ENCODE measurements around the gene WNT6.
A peak's percentile ranks its signal among the peaks of the same experiment; 100 is the strongest.

Gene WNT6

GRCh38 chr2:218859556-218859987 lies at the start of gene WNT6:
WNT6 (plus strand) TSS chr2:218859805; CDS start chr2:218860038, 233 bp downstream.
- Histone ChIP-seq H3K36me3 (ENCODE audit: control insufficient read depth in 1 of 2, insufficient read depth in 2 of 2, low read length in 2 of 2) (no peaks in the 10 kb centered on the region), H3K4me3 (ENCODE audit: low read depth in 1 of 2, low read length in 2 of 2) (peak within 1 kb of the TSS in 1 of 2 donors; percentile 47), H3K27ac (ENCODE audit: low read length) (no peak within 1 kb of the TSS), H3K4me1 (ENCODE audit: control insufficient read depth in 1 of 2, insufficient read depth in 2 of 2, low read length in 2 of 2) (peaks cover 0 to 21% of the 10 kb centered on the region in 2 donors), H3K27me3 (ENCODE audit: low read depth, low read length) (peaks cover 48% of the 10 kb centered on the region), H3K9me3 (ENCODE audit: control insufficient read depth in 1 of 2, low read length in 2 of 2) (no peaks in the 10 kb centered on the region)

DNA sequence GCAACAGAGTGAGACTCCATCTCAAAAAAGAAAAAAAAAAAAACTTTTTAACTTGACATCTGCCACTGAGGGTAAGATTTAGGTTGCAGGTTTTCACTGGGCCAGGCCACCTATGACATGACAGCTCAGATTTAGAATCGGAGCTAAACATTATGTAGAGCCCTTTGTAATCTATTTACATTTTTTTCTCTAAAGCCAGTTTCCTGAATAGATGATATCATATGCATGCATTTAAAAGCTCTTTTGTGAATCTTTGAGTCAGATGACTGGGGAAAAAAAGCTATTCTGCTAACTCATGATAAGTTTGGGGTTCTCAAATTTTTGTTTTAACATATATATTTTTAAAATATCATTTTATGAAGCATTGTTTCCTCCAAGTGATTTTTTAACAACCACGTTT lies 49.3 kb upstream of the WNT6 start:
- Histone ChIP-seq H3K27me3 (ENCODE audit: low read depth, low read length) (no peaks in the 10 kb centered on the region), H3K4me3 (ENCODE audit: low read depth in 1 of 2, low read length in 2 of 2) (no peak overlapping the region), H3K9me3 (ENCODE audit: control insufficient read depth in 1 of 2, low read length in 2 of 2) (no peaks in the 10 kb centered on the region), H3K36me3 (ENCODE audit: control insufficient read depth in 1 of 2, insufficient read depth in 2 of 2, low read length in 2 of 2) (peaks cover 17 to 32% of the 10 kb centered on the region in 2 donors), H3K27ac (ENCODE audit: low read length) (no peak overlapping the region), H3K4me1 (ENCODE audit: control insufficient read depth in 1 of 2, insufficient read depth in 2 of 2, low read length in 2 of 2) (peaks cover 5 to 9% of the 10 kb centered on the region in 2 donors)

- H3K4me3 ChIP-seq (ENCODE audit: low read depth in 1 of 2, low read length in 2 of 2) = no peak overlapping the region
These were observed 48.2 kb upstream of the WNT6 start for GRCh38 chr2:218811382-218811781.

DNA sequence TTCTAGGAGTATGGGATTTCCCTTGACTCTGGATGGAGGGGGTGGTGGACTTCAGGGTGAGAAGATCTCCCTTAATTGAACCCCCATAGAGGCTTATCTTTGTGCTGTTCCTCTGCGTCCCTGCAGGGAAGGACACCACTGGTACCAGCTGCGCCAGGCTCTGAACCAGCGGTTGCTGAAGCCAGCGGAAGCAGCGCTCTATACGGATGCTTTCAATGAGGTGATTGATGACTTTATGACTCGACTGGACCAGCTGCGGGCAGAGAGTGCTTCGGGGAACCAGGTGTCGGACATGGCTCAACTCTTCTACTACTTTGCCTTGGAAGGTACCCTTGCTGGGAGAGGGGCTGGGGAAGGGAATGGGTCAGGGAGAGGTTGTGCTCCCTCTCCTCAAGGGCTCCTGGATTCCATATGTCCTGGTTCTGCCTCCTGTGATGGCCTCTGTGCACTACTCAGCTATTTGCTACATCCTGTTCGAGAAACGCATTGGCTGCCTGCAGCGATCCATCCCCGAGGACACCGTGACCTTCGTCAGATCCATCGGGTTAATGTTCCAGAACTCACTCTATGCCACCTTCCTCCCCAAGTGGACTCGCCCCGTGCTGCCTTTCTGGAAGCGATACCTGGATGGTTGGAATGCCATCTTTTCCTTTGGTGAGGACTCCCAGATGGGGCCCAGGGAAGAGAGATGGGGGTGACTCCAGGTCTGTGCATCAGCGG lies 47.3 kb upstream of the WNT6 start:
- no peak overlapping the region for H3K27ac ChIP-seq (ENCODE audit: low read length)
- H3K36me3 ChIP-seq (ENCODE audit: control insufficient read depth in 1 of 2, insufficient read depth in 2 of 2, low read length in 2 of 2) = peaks cover 21 to 45% of the 10 kb centered on the region in 2 donors
- H3K4me3 ChIP-seq (ENCODE audit: low read depth in 1 of 2, low read length in 2 of 2) = no peak overlapping the region
- no peaks in the 10 kb centered on the region for H3K9me3 ChIP-seq (ENCODE audit: control insufficient read depth in 1 of 2, low read length in 2 of 2)
- no peaks in the 10 kb centered on the region for H3K27me3 ChIP-seq (ENCODE audit: low read depth, low read length)
- H3K4me1 ChIP-seq (ENCODE audit: control insufficient read depth in 1 of 2, insufficient read depth in 2 of 2, low read length in 2 of 2) = peaks cover 0 to 2% of the 10 kb centered on the region in 2 donors

More at GRCh38 chr2:218811382-218811781, 48.2 kb upstream of the WNT6 start:
- no peaks in the 10 kb centered on the region for H3K27me3 ChIP-seq (ENCODE audit: low read depth, low read length)
- H3K4me1 ChIP-seq (ENCODE audit: control insufficient read depth in 1 of 2, insufficient read depth in 2 of 2, low read length in 2 of 2) = peaks cover 0 to 9% of the 10 kb centered on the region in 2 donors
- H3K9me3 ChIP-seq (ENCODE audit: control insufficient read depth in 1 of 2, low read length in 2 of 2) = no peaks in the 10 kb centered on the region
- peaks cover 21 to 41% of the 10 kb centered on the region in 2 donors for H3K36me3 ChIP-seq (ENCODE audit: control insufficient read depth in 1 of 2, insufficient read depth in 2 of 2, low read length in 2 of 2)
- H3K27ac ChIP-seq (ENCODE audit: low read length) = no peak overlapping the region

- H3K9me3 ChIP-seq (ENCODE audit: control insufficient read depth in 1 of 2, low read length in 2 of 2) = no peaks in the 10 kb centered on the region
- no peaks in the 10 kb centered on the region for H3K4me1 ChIP-seq (ENCODE audit: control insufficient read depth in 1 of 2, insufficient read depth in 2 of 2, low read length in 2 of 2)
- H3K27ac ChIP-seq (ENCODE audit: low read length) = no peak overlapping the region
- H3K4me3 ChIP-seq (ENCODE audit: low read depth in 1 of 2, low read length in 2 of 2) = no peak overlapping the region
- peaks cover 21 to 45% of the 10 kb centered on the region in 2 donors for H3K36me3 ChIP-seq (ENCODE audit: control insufficient read depth in 1 of 2, insufficient read depth in 2 of 2, low read length in 2 of 2)
- H3K27me3 ChIP-seq (ENCODE audit: low read depth, low read length) = no peaks in the 10 kb centered on the region
These were observed 46.7 kb upstream of the WNT6 start for GRCh38 chr2:218812861-218813260.

GRCh38 chr2:218813771-218814460 lies 45.7 kb upstream of the WNT6 start:
- peaks cover 21 to 52% of the 10 kb centered on the region in 2 donors for H3K36me3 ChIP-seq (ENCODE audit: control insufficient read depth in 1 of 2, insufficient read depth in 2 of 2, low read length in 2 of 2)
- no peak overlapping the region for H3K27ac ChIP-seq (ENCODE audit: low read length)
- H3K4me1 ChIP-seq (ENCODE audit: control insufficient read depth in 1 of 2, insufficient read depth in 2 of 2, low read length in 2 of 2) = no peaks in the 10 kb centered on the region
- H3K4me3 ChIP-seq (ENCODE audit: low read depth in 1 of 2, low read length in 2 of 2) = no peak overlapping the region
- no peaks in the 10 kb centered on the region for H3K9me3 ChIP-seq (ENCODE audit: control insufficient read depth in 1 of 2, low read length in 2 of 2)
- H3K27me3 ChIP-seq (ENCODE audit: low read depth, low read length) = no peaks in the 10 kb centered on the region

- Histone ChIP-seq H3K36me3 (ENCODE audit: control insufficient read depth in 1 of 2, insufficient read depth in 2 of 2, low read length in 2 of 2) (peaks cover 21 to 57% of the 10 kb centered on the region in 2 donors), H3K4me3 (ENCODE audit: low read depth in 1 of 2, low read length in 2 of 2) (no peak overlapping the region), H3K27me3 (ENCODE audit: low read depth, low read length) (no peaks in the 10 kb centered on the region), H3K4me1 (ENCODE audit: control insufficient read depth in 1 of 2, insufficient read depth in 2 of 2, low read length in 2 of 2) (no peaks in the 10 kb centered on the region), H3K27ac (ENCODE audit: low read length) (no peak overlapping the region), H3K9me3 (ENCODE audit: control insufficient read depth in 1 of 2, low read length in 2 of 2) (no peaks in the 10 kb centered on the region)
These were observed 44.9 kb upstream of the WNT6 start for GRCh38 chr2:218814540-218815243.

DNA sequence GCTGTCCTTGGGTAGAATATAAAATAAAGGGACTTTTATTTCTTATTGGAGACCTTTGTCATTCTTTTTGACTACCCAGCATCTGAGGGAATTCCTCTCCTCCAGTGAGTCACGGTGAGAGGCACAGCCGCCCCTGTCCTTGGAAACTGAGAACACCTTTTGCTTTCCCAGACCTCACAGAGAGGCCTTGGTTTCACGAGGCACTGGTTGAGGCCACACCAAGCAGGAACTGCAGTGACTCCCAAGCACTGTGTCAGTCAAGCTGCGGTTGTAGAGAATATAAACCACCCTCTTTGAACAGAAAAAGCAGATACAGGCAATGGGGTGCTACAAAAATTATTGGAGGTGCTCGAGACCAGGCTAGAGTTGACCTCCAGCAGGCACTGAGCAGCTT lies 44.4 kb upstream of the WNT6 start:
- no peaks in the 10 kb centered on the region for H3K4me1 ChIP-seq (ENCODE audit: control insufficient read depth in 1 of 2, insufficient read depth in 2 of 2, low read length in 2 of 2)
- H3K27me3 ChIP-seq (ENCODE audit: low read depth, low read length) = no peaks in the 10 kb centered on the region
- H3K9me3 ChIP-seq (ENCODE audit: control insufficient read depth in 1 of 2, low read length in 2 of 2) = no peaks in the 10 kb centered on the region
- peaks cover 21 to 57% of the 10 kb centered on the region in 2 donors for H3K36me3 ChIP-seq (ENCODE audit: control insufficient read depth in 1 of 2, insufficient read depth in 2 of 2, low read length in 2 of 2)
- H3K27ac ChIP-seq (ENCODE audit: low read length) = no peak overlapping the region
- H3K4me3 ChIP-seq (ENCODE audit: low read depth in 1 of 2, low read length in 2 of 2) = no peak overlapping the region

DNA sequence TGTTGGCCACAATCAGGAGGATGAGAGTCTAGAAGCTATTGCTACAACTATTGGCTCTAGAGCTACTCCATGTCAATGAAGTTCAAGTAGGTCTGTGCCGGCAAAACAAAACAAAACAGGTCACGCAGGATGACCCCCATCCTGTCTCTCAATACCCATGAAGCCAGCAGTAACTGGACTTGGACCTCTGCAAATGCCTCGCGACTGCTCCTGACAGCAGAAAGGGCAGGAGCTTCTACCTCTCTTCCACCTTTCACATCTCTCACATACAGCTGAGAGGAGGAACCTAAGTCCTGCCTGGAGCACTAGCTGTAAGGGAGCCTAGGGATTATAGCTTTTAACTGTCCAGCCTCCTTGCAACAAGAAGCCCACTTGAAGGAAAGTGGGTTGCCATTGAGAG lies 44.0 kb upstream of the WNT6 start:
- Histone ChIP-seq H3K9me3 (ENCODE audit: control insufficient read depth in 1 of 2, low read length in 2 of 2) (no peaks in the 10 kb centered on the region), H3K36me3 (ENCODE audit: control insufficient read depth in 1 of 2, insufficient read depth in 2 of 2, low read length in 2 of 2) (peaks cover 21 to 57% of the 10 kb centered on the region in 2 donors), H3K27me3 (ENCODE audit: low read depth, low read length) (no peaks in the 10 kb centered on the region), H3K27ac (ENCODE audit: low read length) (no peak overlapping the region), H3K4me3 (ENCODE audit: low read depth in 1 of 2, low read length in 2 of 2) (no peak overlapping the region), H3K4me1 (ENCODE audit: control insufficient read depth in 1 of 2, insufficient read depth in 2 of 2, low read length in 2 of 2) (no peaks in the 10 kb centered on the region)

- H3K4me3 ChIP-seq (ENCODE audit: low read depth in 1 of 2, low read length in 2 of 2) = no peak overlapping the region
- H3K27me3 ChIP-seq (ENCODE audit: low read depth, low read length) = no peaks in the 10 kb centered on the region
- H3K4me1 ChIP-seq (ENCODE audit: control insufficient read depth in 1 of 2, insufficient read depth in 2 of 2, low read length in 2 of 2) = no peaks in the 10 kb centered on the region
- H3K27ac ChIP-seq (ENCODE audit: low read length) = no peak overlapping the region
- H3K36me3 ChIP-seq (ENCODE audit: control insufficient read depth in 1 of 2, insufficient read depth in 2 of 2, low read length in 2 of 2) = peaks cover 21 to 61% of the 10 kb centered on the region in 2 donors
- no peaks in the 10 kb centered on the region for H3K9me3 ChIP-seq (ENCODE audit: control insufficient read depth in 1 of 2, low read length in 2 of 2)
These were observed 43.0 kb upstream of the WNT6 start for GRCh38 chr2:218816561-218817011.

- Histone ChIP-seq H3K27me3 (ENCODE audit: low read depth, low read length) (no peaks in the 10 kb centered on the region), H3K27ac (ENCODE audit: low read length) (no peak overlapping the region), H3K36me3 (ENCODE audit: control insufficient read depth in 1 of 2, insufficient read depth in 2 of 2, low read length in 2 of 2) (peaks cover 9 to 41% of the 10 kb centered on the region in 2 donors), H3K9me3 (ENCODE audit: control insufficient read depth in 1 of 2, low read length in 2 of 2) (no peaks in the 10 kb centered on the region), H3K4me3 (ENCODE audit: low read depth in 1 of 2, low read length in 2 of 2) (no peak overlapping the region), H3K4me1 (ENCODE audit: control insufficient read depth in 1 of 2, insufficient read depth in 2 of 2, low read length in 2 of 2) (no peaks in the 10 kb centered on the region)
These were observed 40.5 kb upstream of the WNT6 start for GRCh38 chr2:218819093-218819492.

Measured in muscle layer of duodenum (tissue), 2 donors.